Stimulated activated naive CD8-positive, alpha-beta T cell treated with anti-CD3 and anti-CD28 coated beads, Interleukin-15, Interleukin-2, amounts not matched to agents 100 U/mL and 50 U/mL, for 24 hours (primary cell): ENCODE measurements around the gene HAP1.
A peak's percentile ranks its signal among the peaks of the same experiment; 100 is the strongest.
"Not testable (repeated sequence)": the region's sequence is repeated elsewhere in the genome, so short reads cannot be mapped to it uniquely, and the experiment has no call there.

Experiments used
- ATAC-seq: fragments of 150-1000 bp; cut with Tn5 transposase; one replicate; pipeline ENCODE4 v1.10.0; 2021
- DNase-seq: peaks from one replicate; pipeline ENCODE4 v3.0.0; 2021

Gene HAP1

DNA sequence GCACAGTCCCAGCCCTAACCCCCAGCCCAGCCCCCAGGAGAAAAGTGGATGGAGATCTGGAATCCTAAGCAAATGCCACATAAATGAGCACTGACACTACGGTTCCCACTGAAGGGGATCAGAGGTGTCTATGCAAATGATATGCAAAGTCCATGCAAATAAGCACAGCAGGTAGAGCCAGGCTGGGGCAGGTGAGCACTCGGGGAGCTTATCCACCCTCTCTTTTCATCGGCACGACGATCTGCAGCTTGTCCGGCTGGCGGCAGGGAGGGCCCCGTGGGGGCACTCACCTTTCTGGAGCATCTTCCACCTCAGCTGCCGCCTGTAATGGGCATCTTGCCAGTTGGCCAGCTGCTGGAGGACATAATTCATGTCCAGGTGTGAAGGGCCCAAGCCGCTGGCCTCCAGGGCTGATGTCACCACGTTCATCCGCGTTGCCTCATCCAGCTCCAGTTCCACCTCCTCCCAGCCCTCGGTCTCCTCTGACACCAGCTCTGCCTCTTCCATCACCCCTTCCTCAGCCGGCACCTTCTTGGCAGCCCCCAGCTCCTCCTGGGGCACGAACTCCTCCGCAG is 9.9 kb downstream of the HAP1 start:
- no peak for DNase-seq
- ATAC-seq = no peak

DNA sequence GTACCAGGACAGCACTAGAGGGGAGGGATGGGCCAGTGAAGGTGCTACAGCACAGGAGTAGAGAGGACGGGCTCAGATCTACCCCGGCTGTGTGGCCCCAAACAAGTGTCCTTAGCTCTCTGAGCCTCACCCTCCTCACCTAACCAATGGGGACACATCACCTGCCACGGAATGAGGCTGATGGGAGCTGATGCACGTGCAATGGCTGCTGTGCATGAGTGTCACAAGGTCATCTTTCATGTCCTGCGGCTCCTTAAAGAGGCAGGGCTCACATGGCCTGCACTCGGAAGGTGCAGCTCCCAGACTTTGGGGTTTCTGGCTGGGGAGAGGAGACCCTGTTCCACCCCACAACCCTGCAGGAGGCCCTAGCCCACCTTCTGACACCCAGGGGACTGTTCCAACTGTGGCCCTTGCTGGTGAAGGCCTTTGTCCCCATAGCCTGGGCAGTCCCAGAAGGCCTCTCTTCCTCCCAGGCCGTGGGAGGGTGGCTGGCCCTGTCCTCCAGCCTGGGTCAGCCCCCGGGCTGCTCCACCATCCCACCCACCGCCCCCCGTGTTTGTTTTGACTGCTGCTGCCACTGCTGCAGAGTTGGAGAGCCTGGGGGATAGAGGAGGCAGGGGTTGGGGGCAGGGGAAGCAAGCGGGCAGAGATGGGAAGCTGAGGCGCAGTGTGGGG is 10.5 kb downstream of the HAP1 start:
- ATAC-seq (no peak), DNase-seq (no peak)

DNA sequence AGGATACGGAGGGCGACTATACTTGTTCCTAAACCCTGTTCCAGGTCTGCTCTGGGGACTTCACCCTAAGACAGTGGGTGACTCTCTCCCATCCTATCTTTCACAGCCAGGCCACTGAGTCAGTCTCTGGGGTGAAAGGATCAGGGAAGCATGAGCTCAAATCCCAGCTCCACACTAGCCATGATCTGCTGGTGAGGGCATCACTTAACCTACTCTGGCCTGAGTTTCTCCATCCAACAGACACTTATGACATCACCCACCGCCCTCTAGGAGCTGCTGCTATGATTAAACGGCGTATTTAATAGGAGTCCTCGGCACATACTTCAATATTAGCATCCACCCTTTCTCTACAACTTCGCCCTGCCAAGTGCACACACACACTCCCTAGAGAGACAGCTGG is 12.2 kb downstream of the HAP1 start:
- DNase-seq (no peak), ATAC-seq (no peak)

DNA sequence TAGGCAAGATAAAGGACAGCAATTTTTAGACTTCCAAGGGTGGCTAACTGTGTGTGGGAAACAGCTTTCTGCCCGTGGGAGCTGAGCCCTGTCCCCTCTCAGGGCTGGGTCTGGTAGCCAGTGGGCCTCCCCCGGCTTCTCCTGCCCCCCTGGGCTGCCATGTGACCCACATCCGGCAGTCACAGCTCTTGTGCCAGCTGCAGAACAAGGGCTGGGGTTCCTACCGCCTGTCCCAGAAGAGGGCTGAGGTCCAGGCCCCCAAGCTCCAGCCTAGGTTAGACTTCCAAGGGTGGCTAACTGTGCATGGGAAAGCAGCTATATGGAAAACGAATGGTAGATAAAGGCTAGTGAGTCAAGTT is 16.2 kb downstream of the HAP1 start:
- ATAC-seq (no peak), DNase-seq (no peak)

DNA sequence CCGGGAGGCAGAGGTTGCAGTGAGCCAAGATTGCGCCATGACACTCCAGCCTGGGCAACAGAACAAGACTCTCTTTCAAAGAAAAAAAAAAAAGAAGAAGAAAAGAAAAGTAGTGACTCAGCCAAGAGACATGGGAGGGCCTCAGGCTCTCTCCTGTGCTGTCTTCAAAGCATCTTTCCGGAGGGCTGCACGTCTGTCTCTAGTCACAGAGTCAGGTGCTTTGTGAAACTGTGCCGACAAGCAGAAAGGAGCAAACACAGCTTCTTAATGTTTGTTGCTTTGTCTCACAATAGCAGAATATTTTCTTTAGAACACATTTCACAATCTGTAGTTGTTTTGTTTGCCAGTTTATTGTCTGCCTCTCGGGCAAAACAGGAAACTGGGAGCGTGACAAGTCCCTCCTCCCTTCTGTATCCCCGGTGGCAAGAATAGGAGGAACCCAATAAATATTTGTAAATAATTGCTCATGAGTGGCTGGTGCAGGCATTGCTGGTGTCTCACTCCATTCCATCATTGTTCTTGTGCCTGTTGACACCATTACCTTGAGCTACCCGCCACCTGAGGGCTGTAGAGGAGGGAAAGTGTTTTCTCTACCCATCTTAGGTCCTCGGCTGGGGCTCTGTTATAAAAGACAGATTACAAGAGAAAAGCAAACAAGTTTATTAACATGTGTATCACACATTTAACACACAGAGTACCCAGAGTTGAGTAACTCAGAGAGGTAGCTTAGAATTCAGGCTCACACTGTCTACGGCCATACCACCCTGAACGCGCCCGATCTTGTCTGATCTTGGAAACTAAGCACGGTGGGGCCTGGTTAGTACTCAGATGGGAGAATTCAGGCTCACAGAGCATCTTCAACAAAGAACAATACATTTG is 16.8 kb downstream of the HAP1 start:
- ATAC-seq (no peak), DNase-seq (no peak)

DNA sequence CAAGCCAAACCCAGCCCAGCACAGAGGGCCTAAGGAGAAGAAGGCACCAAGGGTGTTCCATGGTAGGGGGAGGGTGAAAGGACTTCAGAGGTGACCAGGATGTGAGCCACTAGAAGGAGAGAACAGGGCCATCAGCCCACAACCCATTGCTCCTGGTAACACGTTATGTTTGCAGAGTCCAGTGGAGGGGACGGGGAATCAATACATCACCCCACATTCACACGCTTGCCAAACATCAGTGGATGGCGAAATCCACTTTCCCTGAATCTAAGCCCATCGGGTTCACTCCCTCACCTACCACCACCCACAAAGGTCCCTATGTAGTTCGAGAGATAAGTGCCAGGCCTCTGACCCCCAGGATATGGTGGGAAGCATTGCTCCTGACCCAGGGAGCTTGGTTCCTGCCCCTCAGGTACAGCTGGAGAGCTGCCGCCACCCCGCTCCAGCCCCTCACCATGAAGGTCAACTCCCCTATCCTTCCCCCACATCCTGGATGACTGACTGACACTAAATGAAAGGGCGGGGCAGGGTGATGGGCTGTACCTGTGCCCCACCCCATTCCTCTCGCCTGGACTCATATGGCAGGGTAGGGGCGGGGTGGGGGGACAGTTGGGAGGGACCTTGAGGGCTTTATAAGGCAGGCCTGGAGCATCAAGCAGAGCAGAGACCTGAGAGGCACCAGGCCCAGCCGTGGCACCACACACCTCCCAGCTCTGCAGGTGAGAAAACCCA is 22.6 kb downstream of the HAP1 start, which contains the start of gene GAST:
Gene GAST, plus strand, starts transcription at position 663 of the 732 bp plus-strand sequence. CDS start 3,106 bp downstream, outside the sequence.
- ATAC-seq (no peak), DNase-seq (no peak)

DNA sequence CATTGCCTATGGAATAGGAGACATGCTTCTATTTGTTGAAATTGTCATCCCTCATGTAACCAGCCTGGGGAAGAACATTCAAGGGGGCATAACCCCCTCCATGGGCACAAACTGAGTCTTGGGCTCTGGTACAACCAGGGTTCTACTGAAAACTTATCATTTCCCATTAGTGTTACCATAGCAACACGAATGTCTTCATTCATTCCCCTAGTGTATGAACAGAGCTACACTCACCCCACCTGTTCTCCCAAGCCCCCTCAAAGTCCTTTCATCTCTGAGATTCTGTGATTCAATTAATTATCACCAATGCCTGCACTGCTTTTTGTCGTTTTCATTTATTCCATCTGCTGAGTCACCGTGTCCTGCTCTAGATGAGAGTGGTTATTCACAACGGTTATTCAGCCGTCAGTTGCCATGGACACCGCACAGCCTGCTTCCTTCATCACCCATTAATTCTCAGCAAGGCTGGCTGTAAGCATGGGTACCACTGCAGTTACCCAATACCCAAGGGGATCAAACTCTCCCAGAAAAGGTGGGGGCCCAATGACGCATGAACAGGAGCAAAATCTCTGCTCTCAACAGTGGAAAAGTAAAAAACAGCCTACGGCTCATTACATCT is 23.9 kb downstream of the HAP1 start:
- no peak for DNase-seq

DNA sequence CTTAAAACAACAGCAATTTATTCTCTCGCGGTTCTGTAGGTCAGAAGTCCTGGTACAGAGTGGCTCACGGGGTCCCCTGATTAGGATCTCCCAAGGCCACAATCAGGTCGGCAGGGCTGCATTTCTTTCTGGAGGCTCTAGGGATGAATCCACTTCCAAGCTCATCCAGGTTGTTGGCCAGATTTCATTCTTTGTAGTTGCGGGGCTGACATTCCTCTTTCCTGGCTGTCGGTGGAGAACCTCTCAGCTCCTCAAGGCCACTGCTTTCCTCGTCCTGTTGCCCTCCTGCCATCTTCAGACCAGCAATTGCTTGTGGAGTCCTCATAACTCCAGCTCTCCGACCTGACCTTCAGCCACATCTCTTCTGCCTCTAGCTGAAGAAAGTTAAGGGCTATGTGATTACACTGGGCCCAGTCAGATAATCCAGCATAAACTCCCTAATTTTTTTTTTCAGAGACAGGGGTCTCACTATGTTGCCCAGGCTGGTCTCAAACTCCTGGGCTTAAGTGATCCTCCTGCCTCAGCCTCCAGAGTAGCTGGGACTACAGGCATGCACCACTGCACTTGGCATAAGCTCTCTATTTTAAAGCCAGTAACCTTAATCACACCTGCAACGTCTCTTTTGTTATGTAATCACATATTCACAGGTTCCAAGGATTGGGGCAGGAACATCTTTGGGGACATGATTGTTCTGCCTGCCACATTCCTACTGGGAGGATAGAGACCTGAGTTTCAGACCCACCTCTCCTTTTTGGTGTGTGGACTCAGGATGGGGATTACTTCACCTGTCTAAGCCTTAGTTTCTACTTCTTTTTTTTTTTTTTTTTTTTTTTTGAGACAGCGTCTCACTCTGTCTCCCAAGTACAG is 26.4 kb downstream of the HAP1 start:
- DNase-seq (no peak), ATAC-seq (no peak)

More for the DNA sequence above, 23.9 kb downstream of the HAP1 start:
- peak; percentile 52 for ATAC-seq

DNA sequence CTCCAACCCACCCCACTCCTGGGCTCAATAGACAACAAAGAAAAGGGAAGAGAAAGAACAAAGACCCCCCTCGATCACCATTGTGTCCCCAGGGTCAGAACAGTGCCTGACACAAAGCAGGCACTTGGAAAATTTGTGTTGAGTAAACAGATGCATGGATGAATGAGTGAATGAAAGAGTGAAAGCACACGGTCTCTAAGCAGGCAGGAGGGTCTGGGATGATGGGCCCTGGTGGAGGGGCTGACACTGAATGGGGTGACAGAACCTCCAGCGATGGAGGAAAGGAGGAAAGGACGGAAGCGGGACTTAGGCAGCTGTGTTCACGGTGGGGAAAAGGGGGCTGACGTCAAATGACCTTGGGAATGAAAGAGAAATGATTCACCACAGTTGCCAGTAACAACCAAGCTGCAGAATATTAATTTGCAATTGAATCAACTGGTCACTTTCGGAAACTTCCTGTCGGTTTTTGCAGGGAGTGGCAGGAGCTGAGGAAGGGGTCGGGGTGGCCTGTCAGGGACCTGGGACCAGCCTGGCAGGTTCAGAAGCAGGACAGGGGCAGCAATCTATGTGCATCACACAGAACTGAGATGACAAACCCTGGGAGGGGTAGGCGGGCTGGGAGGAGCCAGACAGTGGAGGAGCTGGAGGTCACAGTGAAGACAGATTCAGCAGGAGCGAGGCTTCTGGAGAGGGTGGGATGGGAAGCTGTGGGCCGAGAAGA is 29.0 kb downstream of the HAP1 start:
- ATAC-seq (no peak), DNase-seq (no peak)

DNA sequence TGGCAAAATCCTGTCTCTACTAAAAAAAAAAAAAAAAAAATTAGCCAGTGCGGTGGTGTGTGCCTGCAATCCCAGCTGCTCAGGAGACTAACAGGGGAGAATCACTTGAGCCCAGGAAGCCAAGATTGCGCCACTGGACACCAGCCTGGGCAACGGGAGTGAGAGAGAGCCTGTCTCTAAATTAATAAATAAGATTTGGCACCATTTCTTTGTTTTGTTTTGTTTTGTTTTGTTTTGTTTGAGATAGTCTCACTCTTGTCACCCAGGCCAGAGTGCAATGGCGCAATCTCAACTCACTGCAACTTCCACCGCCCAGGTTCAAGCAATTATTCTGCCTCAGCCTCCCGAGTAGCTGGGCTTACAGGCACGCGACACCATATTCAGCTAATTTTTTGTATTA is 31.7 kb downstream of the HAP1 start:
- ATAC-seq (no peak), DNase-seq (no peak)

DNA sequence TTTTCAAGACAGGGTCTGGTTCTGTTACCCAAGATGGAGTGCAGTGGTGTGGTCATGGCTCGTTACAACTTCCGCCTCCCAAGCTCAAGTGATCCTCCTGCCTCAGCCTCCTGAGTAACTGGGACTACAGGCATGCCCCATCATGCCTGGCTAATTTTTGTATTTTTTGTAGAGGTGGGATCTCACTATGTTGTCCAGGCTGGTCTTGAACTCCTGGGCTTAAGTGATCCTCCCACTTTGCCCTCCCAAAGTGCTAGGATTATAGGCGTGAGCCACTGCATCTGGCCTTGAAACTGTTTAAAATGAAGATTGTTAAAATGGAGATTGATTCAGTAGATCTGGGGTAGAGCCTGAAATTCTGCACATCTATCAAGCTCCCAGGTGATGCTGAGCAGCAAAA is 33.6 kb downstream of the HAP1 start:
- DNase-seq, ATAC-seq: not testable (repeated sequence)

DNA sequence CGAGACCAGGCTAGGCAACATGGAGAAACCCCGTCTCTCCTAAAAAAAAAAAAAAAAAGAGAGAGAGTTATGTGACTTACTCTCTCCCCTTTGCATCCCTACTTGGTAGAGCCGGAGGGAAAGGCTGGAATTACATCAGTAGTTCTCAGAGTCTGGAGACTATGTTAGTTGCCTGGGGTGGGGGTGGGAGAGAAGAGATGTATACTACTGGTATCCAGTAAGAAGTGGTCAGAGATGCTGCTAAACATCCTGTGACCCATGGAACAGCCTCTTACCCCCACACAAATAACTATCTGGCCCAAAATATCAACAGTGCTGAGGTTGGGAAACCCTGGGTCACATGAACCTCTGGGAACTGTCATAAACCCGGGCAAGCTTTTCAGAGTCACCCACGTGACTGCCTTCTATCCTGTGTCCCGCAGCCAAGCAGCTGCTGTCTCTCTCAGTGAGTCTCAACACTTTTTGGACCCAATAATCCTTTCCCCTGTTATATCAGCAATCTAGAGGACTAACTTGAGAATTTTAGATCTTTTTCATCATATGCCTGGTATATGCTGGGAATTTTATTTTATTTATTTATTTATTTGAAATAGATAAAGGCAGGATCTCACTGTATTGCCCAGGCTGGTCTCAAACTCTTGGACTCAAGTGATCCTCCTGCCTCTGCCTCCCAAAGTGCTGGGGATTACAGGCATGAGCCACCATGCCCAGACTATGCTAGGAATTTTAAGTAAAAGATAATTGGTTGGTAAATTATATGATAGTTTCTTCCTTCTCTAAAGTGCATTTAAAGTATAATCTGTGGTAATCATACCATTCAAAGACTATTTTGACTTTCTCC is 37.1 kb downstream of the HAP1 start:
- no peak for DNase-seq
- no peak for ATAC-seq

DNA sequence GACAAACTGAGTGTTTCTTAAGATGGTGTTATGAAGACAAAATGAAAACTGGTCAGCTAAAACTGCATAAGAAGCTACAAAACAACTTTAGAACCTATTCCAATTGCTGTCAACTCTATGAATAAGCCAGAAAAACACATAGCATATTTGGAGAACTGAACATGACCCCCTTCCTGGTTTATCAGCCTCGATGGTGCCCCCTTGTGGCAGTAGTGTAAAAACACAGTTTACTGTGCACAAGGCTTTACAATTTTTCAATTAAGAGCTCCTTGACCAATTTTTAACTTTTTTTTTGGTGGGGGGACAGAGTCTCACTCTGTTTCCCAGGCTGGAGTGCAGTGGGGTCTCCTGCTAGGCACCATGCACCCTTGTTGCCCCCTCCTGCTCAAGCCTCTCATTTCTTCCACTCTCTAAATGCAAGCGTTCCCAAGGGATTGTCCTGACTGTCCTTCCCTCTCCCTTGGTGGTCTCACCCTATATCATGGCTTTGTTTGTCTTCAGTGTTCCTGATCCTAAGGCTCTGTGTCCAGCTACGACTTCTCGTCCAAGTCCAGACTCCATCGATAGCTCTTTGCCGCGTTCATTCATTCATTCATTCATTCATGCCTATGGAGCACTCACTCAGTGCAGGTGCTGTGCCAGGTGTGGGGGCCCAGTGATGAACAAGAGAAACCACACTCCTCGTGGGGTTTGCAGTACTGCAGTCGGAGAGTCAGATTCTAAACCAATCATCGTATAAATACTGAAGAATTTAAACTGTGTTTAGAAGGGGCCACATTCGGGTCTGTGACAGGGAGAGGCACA is 38.3 kb downstream of the HAP1 start:
- DNase-seq (peak; percentile 85), ATAC-seq (no peak)

DNA sequence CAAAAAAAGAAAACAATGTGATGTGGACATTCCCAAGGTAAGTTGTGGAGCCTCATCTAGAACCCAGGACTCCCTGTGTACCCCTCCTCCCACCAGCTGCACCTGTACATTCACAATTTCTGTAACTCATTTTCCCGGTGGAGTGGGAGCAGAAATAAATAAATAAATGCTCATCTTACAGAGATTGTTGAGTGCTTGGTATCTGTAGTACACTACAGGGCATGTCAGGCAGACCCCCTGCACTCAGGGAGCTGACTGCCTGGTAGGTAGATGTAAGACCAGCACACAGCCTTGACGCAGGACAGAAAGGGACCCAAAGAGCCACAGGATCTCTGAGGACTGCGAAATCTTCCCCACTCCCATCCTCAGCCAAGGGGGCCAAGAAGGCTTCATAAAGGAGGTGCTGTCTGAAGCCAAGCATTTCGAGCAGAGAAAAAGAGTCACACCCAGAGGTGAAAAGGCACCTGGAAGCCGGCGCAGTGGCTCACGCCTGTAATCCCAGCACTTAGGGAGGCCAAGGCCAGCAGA is 39.2 kb downstream of the HAP1 start:
- ATAC-seq = no peak
- DNase-seq = no peak

DNA sequence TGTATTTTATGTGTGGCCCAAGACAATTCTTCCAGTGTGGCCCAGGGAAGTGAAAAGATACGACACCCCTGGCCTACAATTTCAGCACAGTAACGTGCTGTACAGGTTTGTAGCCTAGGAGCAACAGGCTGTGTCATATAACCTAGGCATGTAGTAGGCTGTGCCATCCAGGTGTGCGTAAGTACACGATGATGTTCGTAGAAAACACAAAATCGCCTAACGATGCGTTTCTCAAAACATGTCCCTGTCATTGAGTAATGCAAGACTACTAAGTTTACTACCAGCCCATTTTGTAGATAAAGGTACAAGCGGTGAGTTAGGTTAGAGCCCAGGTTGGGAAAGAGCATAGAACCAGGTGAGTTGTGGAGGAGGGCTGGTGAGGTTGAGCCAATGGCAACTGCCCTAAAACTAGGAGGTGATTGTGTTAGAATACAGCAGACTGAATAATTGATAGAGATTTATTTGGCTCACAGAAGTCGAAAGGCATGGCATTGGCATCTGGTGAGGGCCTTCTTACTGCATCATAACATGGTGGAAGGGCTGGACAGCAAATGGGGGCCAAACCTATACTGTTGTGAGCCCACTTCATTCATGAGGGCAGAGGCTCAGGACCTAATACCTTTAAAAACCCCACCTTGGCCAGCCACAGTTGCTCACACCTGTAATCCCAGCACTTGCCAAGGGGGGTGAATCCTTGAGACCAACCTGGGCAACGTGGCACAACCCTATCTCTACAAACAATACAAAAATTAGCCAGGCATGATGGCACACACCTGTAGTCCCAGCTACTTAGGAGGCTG is 41.5 kb downstream of the HAP1 start:
- no peak for ATAC-seq
- no peak for DNase-seq

DNA sequence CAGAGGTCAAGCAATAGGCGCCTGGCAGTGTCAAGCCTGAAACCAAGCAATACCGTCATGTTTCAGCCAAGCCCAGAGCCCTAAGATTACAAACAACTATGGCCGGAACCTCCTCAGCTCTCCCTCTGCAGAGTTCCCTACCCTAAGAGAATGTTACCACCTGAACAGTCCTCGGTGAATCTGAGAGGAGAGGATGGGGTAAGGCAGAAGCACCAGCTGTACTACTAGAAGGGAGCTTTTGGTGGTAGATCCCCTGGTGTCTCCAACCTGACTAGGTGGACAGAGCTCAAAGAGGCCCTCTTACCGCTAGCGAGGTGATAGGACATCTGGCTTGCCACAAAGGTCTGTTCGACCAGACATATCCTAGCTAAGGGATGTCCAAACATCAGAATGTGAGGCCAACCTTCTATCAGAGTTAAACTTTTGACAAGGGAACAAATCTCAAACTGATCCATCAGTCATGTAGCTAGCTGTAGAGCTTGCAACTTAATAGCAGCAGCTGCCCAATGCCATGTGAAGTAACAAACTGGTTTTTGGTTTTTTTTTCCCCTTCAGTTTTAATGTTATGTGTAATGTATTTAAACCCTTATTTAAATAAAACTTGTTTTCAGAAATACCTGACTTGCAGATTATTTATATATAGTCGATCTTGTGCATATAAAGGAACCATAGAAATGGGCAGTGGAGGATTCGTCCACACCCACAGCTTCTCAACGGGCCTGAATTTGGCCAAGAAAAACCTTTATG is 43.2 kb downstream of the HAP1 start:
- DNase-seq = no peak
- ATAC-seq = no peak

DNA sequence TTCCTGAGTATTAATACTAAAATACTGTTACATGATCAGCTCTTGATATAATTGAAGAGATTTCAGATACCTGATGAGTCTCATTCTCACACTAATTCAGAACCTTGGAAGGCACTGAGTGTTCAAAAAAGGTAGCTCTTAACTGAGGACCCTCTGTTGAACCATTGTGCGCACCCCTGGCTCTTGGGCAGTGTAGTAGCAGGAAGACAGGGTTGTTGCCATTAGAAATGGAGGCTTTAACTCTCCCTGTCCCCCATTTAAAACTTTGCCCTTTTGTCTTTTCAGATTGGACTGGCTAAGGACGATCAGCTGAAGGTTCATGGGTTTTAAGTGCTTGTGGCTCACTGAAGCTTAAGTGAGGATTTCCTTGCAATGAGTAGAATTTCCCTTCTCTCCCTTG is 43.9 kb downstream of the HAP1 start:
- DNase-seq = no peak
- ATAC-seq = no peak
